Measurements from ENCODE around the gene OR5M3. TPM values are rescaled to one million over a fixed set of nuclear protein-coding genes. Genes with fewer than 3 reads are reported as not detected.

OR5M3 gene
- not detected for total RNA-seq

- ATAC-seq (ENCODE audit: low FRiP score in 2 of 2) (no peak), DNase-seq (no peak)
- H3K36me3 ChIP-seq = no peaks in the 10 kb centered on the region
- H3K27ac ChIP-seq = no peak within 1 kb of the TSS
- no peaks in the 10 kb centered on the region for H3K27me3 ChIP-seq
- H3K4me1 ChIP-seq = no peaks in the 10 kb centered on the region
- no peak within 1 kb of the TSS for H3K4me3 ChIP-seq
- no peaks in the 10 kb centered on the region for H3K9me3 ChIP-seq
- no peak for TF ChIP-seq CTCF (IDR thresholded peaks at IDR 0.05)
- TF ChIP-seq EP300 (IDR thresholded peaks at IDR 0.05) = no peak
- TF ChIP-seq POLR2AphosphoS5 (IDR thresholded peaks at IDR 0.05) = no peak
- no peak for TF ChIP-seq POLR2A (IDR thresholded peaks at IDR 0.05)
- WGBS, 2 donors = 79 to 87% methylated on average over 6 of the region's 6 CpGs
Observed at GRCh38 chr11:56473252-56473651, at the start of gene OR5M3. TSS of gene OR5M3 (minus strand) at chr11:56473352. CDS start at chr11:56470497, 2,855 bp downstream.

GRCh38 chr11:56522008-56522407, 48.9 kb upstream of the OR5M3 start:
- no peak for ATAC-seq (ENCODE audit: low FRiP score in 2 of 2)
- no peaks in the 10 kb centered on the region for H3K4me1 ChIP-seq
- WGBS, 2 donors = 55 to 73% methylated on average over 5 of the region's 5 CpGs
- H3K9me3 ChIP-seq = no peaks in the 10 kb centered on the region
- H3K4me3 ChIP-seq = no peak overlapping the region
- no peak for DNase-seq
- no peaks in the 10 kb centered on the region for H3K36me3 ChIP-seq
- H3K27me3 ChIP-seq = no peaks in the 10 kb centered on the region
- no peak overlapping the region for H3K27ac ChIP-seq
- TF ChIP-seq POLR2A (IDR thresholded peaks at IDR 0.05) (no peak), POLR2AphosphoS5 (IDR thresholded peaks at IDR 0.05) (no peak), EP300 (IDR thresholded peaks at IDR 0.05) (no peak), CTCF (IDR thresholded peaks at IDR 0.05) (no peak)

- no peaks in the 10 kb centered on the region for H3K27me3 ChIP-seq
- H3K4me3 ChIP-seq = no peak overlapping the region
- DNase-seq = no peak
- 79 to 83% methylated on average over 1 of the region's 1 CpG for WGBS, 2 donors
- no peak for ATAC-seq (ENCODE audit: low FRiP score in 2 of 2)
- TF ChIP-seq POLR2AphosphoS5 (IDR thresholded peaks at IDR 0.05) = no peak
- TF ChIP-seq EP300 (IDR thresholded peaks at IDR 0.05) = no peak
- no peak for TF ChIP-seq CTCF (IDR thresholded peaks at IDR 0.05)
- no peak for TF ChIP-seq POLR2A (IDR thresholded peaks at IDR 0.05)
- H3K4me1 ChIP-seq = no peaks in the 10 kb centered on the region
- H3K9me3 ChIP-seq = no peaks in the 10 kb centered on the region
- no peaks in the 10 kb centered on the region for H3K36me3 ChIP-seq
- H3K27ac ChIP-seq = no peak overlapping the region
Observed at GRCh38 chr11:56513280-56513679, 40.1 kb upstream of the OR5M3 start.

GRCh38 chr11:56509439-56509838, 36.3 kb upstream of the OR5M3 start:
- WGBS, 2 donors = 81 to 88% methylated on average over 1 of the region's 1 CpG
- Histone ChIP-seq H3K27me3 (no peaks in the 10 kb centered on the region), H3K27ac (no peak overlapping the region), H3K36me3 (no peaks in the 10 kb centered on the region), H3K4me3 (no peak overlapping the region), H3K9me3 (no peaks in the 10 kb centered on the region), H3K4me1 (no peaks in the 10 kb centered on the region)
- TF ChIP-seq CTCF (IDR thresholded peaks at IDR 0.05) = no peak
- no peak for TF ChIP-seq POLR2A (IDR thresholded peaks at IDR 0.05)
- TF ChIP-seq EP300 (IDR thresholded peaks at IDR 0.05) = no peak
- TF ChIP-seq POLR2AphosphoS5 (IDR thresholded peaks at IDR 0.05) = no peak
- ATAC-seq (ENCODE audit: low FRiP score in 2 of 2) (no peak), DNase-seq (no peak)

- no peak for TF ChIP-seq EP300 (IDR thresholded peaks at IDR 0.05)
- Histone ChIP-seq H3K27me3 (no peaks in the 10 kb centered on the region), H3K36me3 (no peaks in the 10 kb centered on the region), H3K9me3 (peaks cover 0 to 13% (median 2%) of the 10 kb centered on the region in 4 donors), H3K4me1 (no peaks in the 10 kb centered on the region), H3K27ac (no peak overlapping the region), H3K4me3 (no peak overlapping the region)
- ATAC-seq (ENCODE audit: low FRiP score in 2 of 2) (no peak), DNase-seq (no peak)
- 94 to 98% methylated on average over 13 to 16 of the region's 28 CpGs for WGBS, 2 donors
Observed at GRCh38 chr11:56497010-56497409, 23.9 kb upstream of the OR5M3 start.

Data from upper lobe of left lung (tissue), 6 donors.